D721Med (cell line): ENCODE results near the gene SETD1B.
"Not testable (repeated sequence)": the region's sequence is repeated elsewhere in the genome, so short reads cannot be mapped to it uniquely, and the experiment has no call there.

ENCODE experiments used
- DNase-seq: peaks from one replicate; pipeline ENCODE4 v3.0.0; 2011; ENCODE audit warnings: low spot score; ENCODE audit not compliant: insufficient read length
- FAIRE-seq: peaks from 2 replicates; lab custom pipeline; 2011; peaks lifted over from hg19 to GRCh38; lab: Jason Lieb, UNC
- CTCF ChIP-seq: IDR thresholded peaks from 2 replicates; pipeline ENCODE4 v1.5.1; 2012; ENCODE audit warnings: mild to moderate bottlenecking, control low read depth; ENCODE audit not compliant: insufficient read depth; ENCODE audit errors: missing control alignments

The SETD1B gene

GRCh38 chr12:121839106-121839992 lies 35.5 kb downstream of the SETD1B start:
- no peak for TF ChIP-seq CTCF
- FAIRE-seq (no peak), DNase-seq (peak; percentile 86)

GRCh38 chr12:121839993-121840761 lies 36.4 kb downstream of the SETD1B start:
- FAIRE-seq (no peak), DNase-seq (no peak)
- TF ChIP-seq CTCF, result no peak

GRCh38 chr12:121843236-121843982 lies 39.6 kb downstream of the SETD1B start:
- TF ChIP-seq CTCF, result no peak
- DNase-seq (no peak), FAIRE-seq (no peak)

- DNase-seq (no peak), FAIRE-seq (no peak)
- no peak for TF ChIP-seq CTCF
Observed at GRCh38 chr12:121845701-121846100, 41.9 kb downstream of the SETD1B start.

- no peak for TF ChIP-seq CTCF
- FAIRE-seq, result no peak
- DNase-seq, result no peak
Observed at GRCh38 chr12:121849211-121849610, 45.4 kb downstream of the SETD1B start.

GRCh38 chr12:121849665-121850064 lies 45.9 kb downstream of the SETD1B start:
- FAIRE-seq, result no peak
- DNase-seq, result no peak
- no peak for TF ChIP-seq CTCF

GRCh38 chr12:121852392-121852791 lies 48.6 kb downstream of the SETD1B start:
- DNase-seq, FAIRE-seq: not testable (repeated sequence)
